WI38 (cell line): ENCODE measurements around the gene CILP.

ENCODE experiments used
- H3K4me3 ChIP-seq: 2 replicates; pipeline ENCODE4 v1.5.1; 2011; ENCODE audit warnings: low read depth, mild to moderate bottlenecking, control low read depth, low read length
- CTCF ChIP-seq: IDR thresholded peaks from 2 replicates; pipeline ENCODE4 v1.5.1; 2012; ENCODE audit warnings: low read depth, mild to moderate bottlenecking, control low read depth, low read length

CILP gene

DNA sequence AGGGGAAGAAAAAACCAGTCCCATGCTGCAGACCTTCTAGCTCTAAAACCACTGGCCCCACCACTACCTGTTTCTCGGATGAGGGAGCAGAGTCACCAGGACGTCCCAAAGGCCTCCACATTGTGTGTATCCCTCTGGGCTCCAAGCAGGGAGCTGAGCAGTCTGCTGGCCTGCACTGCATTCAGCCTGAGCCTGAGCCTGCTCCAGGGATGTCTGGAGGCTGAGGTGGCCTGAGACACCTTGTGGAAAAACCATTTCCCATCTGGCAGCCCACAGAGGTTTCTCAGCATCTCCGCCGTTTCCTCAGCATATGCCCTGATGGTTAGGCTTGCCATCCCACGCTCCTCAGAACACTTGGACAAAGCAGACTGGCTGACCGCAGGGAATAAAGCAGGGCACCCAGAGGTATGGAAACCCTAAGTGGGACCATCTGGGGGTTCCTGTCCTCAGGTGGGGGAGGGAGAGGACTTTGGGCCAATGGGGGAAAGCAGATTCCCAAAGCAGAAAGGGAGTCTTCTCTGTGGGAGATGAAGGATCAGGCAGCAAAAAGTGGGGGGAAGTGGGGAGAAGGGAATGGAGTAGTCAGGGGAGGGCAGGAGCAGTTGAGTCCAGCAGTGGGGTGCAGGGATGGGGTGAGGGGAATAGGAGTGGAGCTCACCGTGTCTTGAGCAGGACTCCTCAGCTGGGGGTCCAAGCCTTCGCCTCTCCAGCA lies at the start of gene CILP:
Gene CILP (minus strand): TSS at position 704 of the 712 bp plus-strand sequence. CDS start 1,718 bp downstream, outside the sequence.
- no peak for TF ChIP-seq CTCF
- H3K4me3 ChIP-seq = no peak within 1 kb of the TSS

DNA sequence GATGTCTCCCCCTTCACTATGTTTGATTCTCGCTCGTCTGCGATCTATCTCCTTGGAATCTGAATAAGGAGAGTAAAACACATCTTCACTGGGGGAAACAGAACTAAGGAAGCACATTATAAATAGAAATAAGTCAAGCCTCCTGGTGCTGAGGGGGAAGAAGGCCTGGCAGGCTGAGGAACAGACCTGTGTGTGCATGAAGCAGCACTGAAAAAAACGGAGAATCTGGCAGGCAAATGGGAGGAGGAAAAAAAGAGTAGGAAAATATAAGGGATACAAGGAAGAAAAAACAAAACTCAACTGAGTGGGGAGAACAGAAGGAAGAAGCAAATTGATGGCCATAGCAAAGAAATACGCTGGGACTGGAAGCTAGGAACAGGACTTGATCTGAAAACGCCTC lies 49.7 kb upstream of the CILP start:
- H3K4me3 ChIP-seq = no peak overlapping the region
- no peak for TF ChIP-seq CTCF

DNA sequence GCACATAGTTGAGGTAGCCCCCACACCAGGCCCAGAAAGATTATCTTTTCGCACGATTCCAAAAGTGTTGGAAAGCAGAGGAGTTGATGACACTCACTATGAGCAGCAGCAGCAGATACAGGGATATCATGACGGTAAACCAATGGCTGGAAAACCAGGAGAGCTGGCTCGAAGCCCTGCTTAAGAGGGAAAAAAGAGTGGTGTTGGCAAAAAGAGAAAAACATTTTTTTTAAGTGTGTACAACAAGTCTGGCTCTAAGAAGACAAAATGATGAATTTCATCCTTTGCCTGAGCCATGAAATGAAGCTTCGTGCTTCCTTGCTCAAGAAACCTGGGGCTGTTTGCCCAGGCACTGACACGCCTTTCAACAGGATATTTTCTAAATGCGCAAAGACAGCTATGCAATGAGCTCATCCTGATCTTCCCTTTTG lies 48.1 kb upstream of the CILP start:
- H3K4me3 ChIP-seq = no peak overlapping the region
- TF ChIP-seq CTCF = no peak

DNA sequence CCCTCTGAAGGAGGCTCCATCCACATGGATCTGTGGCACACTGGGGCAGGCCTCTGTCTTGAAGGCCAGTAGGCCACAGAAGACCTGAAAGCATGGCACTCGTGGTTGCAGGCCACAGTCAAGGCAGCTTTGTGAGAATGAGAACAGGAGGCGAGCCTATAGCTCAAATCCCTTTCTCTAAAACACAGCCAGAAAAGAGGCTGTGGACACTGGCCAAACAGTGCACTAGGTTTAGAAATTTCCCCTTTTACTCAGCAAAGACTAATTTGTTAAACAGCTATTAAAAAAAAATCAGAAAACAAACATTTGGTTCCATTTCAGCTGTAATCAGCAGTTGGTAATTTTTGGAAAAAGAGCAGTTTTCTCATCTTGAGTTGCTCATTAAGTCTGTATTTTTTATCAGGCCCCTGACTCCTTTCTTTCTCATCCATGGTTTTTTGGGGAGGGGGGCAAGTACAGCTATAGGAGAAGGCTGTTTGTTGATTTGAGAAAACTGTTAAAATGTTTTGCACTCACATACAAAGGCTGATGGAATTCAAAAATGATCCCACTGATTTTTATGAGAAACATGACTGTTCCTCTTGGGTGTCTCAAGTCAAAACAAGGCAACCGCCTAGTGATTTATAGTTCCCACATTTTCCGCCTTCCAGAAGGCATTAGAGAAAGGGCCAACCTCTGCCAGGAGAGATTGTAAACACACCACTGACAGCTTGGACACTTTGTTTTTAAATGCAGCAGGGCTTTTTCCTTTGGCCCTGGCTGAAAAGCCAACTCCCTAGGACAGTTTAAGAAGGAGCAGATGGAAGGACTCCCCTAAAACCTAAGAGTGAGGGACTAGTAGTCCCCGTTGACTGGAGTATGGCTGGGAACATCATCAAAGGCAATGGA lies 47.3 kb upstream of the CILP start:
- no peak for TF ChIP-seq CTCF
- no peak overlapping the region for H3K4me3 ChIP-seq

- TF ChIP-seq CTCF = no peak
- H3K4me3 ChIP-seq = no peak overlapping the region
Measured at GRCh38 chr15:65255486-65256140, 44.3 kb upstream of the CILP start.

- TF ChIP-seq CTCF = no peak
- no peak overlapping the region for H3K4me3 ChIP-seq
Measured at GRCh38 chr15:65254758-65255157, 43.5 kb upstream of the CILP start.
